Measurements from ENCODE around the gene YES1. TPM values are rescaled to one million over a fixed set of nuclear protein-coding genes. Genes with fewer than 3 reads are reported as not detected.

Gene YES1
- total RNA-seq, 1 experiment from 2014 or later = 84.5 TPM

- H3K4me3 ChIP-seq (replicated peaks in 1 of 2; ENCODE audit: low read depth in 1 of 2, low read length in 2 of 2) = no peak overlapping the region
- intact Hi-C loops (cut with micrococcal nuclease) = no loop called here
- H3K4me2 ChIP-seq (ENCODE audit: low read length) = no peak overlapping the region
- H3K79me2 ChIP-seq (ENCODE audit: insufficient read depth, low read length) = no peaks in the 10 kb centered on the region
- peaks cover 13 to 16% of the 10 kb centered on the region in 2 experiments; a peak in 3 of 4 replicates for H3K4me1 ChIP-seq (ENCODE audit: control insufficient read depth in 1 of 2, insufficient read depth in 2 of 2, low read length in 2 of 2)
- CTCF ChIA-PET = interaction anchor here (0.7 to 1.4 kb wide), 2 partner anchors 12 to 203 kb away, joined by 5 read pairs; no protein-coding TSS in a partner anchor
- RAD21 ChIA-PET (ENCODE audit: low non-redundant PET in 1 of 2, low total read pairs in 2 of 2, uncharacterized antibody in 2 of 2, unreplicated experiment in 2 of 2) = no interaction called here
- H3K9me2 ChIP-seq (ENCODE audit: insufficient read depth) = no peaks in the 10 kb centered on the region
- POLR2A ChIA-PET = no interaction called here
- no peaks in the 10 kb centered on the region for H3K27me3 ChIP-seq (ENCODE audit: insufficient read depth, low read length)
- no peak overlapping the region for H3K27ac ChIP-seq (ENCODE audit: low read depth, low read length)
- no TSS peak for BruUV-seq (replicated peaks)
- H3K9me3 ChIP-seq (ENCODE audit: control insufficient read depth in 1 of 2, insufficient read depth in 1 of 2, low read depth in 1 of 2, low read length in 2 of 2) = no peaks in the 10 kb centered on the region
- no peak overlapping the region for H3K9ac ChIP-seq (ENCODE audit: low read length)
- no peaks in the 10 kb centered on the region for H3K36me3 ChIP-seq (ENCODE audit: control insufficient read depth in 1 of 2, insufficient read depth in 2 of 2, low read length in 2 of 2)
- no peaks in the 10 kb centered on the region for H4K20me1 ChIP-seq (ENCODE audit: insufficient read depth)
- TF ChIP-seq FOSL1 (IDR thresholded peaks at IDR 0.05; ENCODE audit: low read depth) (no peak), ZNF274 (IDR thresholded peaks at IDR 0.05; ENCODE audit: low read depth, low read length) (no peak), ZFX (IDR thresholded peaks at IDR 0.05) (no peak), POLR2A (IDR thresholded peaks at IDR 0.05; ENCODE audit: borderline replicate concordance, extremely low read depth, insufficient read depth, insufficient read length) (no peak), EGR1 (IDR thresholded peaks at IDR 0.05; ENCODE audit: low read depth) (no peak), ATF3 (IDR thresholded peaks at IDR 0.05) (no peak), CEBPB (IDR thresholded peaks at IDR 0.05; ENCODE audit: low read depth) (no peak), YY1 (IDR thresholded peaks at IDR 0.05; ENCODE audit: extremely low read depth, insufficient replicate concordance, low read depth, low read length) (no peak), ELF1 (IDR thresholded peaks at IDR 0.05; ENCODE audit: borderline replicate concordance, low read depth) (no peak), REST (IDR thresholded peaks at IDR 0.05; ENCODE audit: low read depth) (no peak)
- ATAC-seq (no peak), DNase-seq (ENCODE audit: low read depth, low spot score) (no peak)
- no peak overlapping the region for H2AFZ ChIP-seq (ENCODE audit: low read depth, low read length, poor library complexity, severe bottlenecking)
These were observed 15.1 kb upstream of the YES1 start for GRCh38 chr18:827093-827677.
